Neuronal stem cell (in vitro differentiated cells): ENCODE measurements around the gene TAMALIN.

Experiments used
- DNase-seq: peaks from one replicate; pipeline ENCODE4 v3.0.0-alpha.2; 2013; ENCODE audit warnings: low spot score
- H2AFZ ChIP-seq: one replicate; pipeline ENCODE4 v1.6.1; 2013; ENCODE audit warnings: mild to moderate bottlenecking, low read length, inconsistent platforms
- H2AK5ac ChIP-seq: 2 replicates; pipeline ENCODE4 v1.6.1; 2013; ENCODE audit warnings: low read depth, mild to moderate bottlenecking, inconsistent platforms, low read length, moderate library complexity, mixed read lengths
- H2BK120ac ChIP-seq: 2 replicates; pipeline ENCODE4 v1.6.1; 2013; ENCODE audit warnings: low read depth, mild to moderate bottlenecking, inconsistent platforms, low read length, moderate library complexity, mixed read lengths
- H2BK12ac ChIP-seq: one replicate; pipeline ENCODE4 v1.6.1; 2013; ENCODE audit warnings: low read length, inconsistent platforms
- H2BK15ac ChIP-seq: 2 replicates; pipeline ENCODE4 v1.6.1; 2013; ENCODE audit warnings: mild to moderate bottlenecking, low read length, inconsistent platforms, mixed read lengths
- H2BK5ac ChIP-seq: one replicate; pipeline ENCODE4 v1.6.1; 2013; ENCODE audit warnings: inconsistent platforms, mild to moderate bottlenecking, low read length, moderate library complexity
- H3K14ac ChIP-seq: one replicate; pipeline ENCODE4 v1.6.1; 2013; ENCODE audit warnings: low read length, inconsistent platforms
- H3K18ac ChIP-seq: 2 replicates; pipeline ENCODE4 v1.6.1; 2013; ENCODE audit warnings: low read length, inconsistent platforms
- H3K23ac ChIP-seq: 2 replicates; pipeline ENCODE4 v1.6.1; 2013; ENCODE audit warnings: low read depth, mild to moderate bottlenecking, mixed read lengths, low read length, inconsistent platforms; ENCODE audit not compliant: poor library complexity
- H3K27ac ChIP-seq: replicated peaks from 3 replicates; pipeline ENCODE4 v1.5.1; 2013; ENCODE audit warnings: low read length, inconsistent platforms
- H3K27me3 ChIP-seq, 3 experiments: 2 replicates each; pipeline ENCODE4 v1.6.1; 2013; ENCODE audit warnings: low read length in 3 of 3, mild to moderate bottlenecking in 2 of 3, inconsistent platforms in 1 of 3, low read depth in 1 of 3, mixed read lengths in 1 of 3, moderate library complexity in 1 of 3; ENCODE audit not compliant: control insufficient read depth in 3 of 3, insufficient read depth in 3 of 3
- H3K36me3 ChIP-seq, 2 donors: replicated peaks in 1 of 2; 2 replicates each; pipeline ENCODE4 v1.6.1; 2013; ENCODE audit warnings: low read length in 2 of 2; ENCODE audit not compliant: control insufficient read depth in 2 of 2, insufficient read depth in 2 of 2
- H3K4ac ChIP-seq: 2 replicates; pipeline ENCODE4 v1.6.1; 2013; ENCODE audit warnings: inconsistent platforms, mild to moderate bottlenecking, low read length, moderate library complexity
- H3K4me1 ChIP-seq, 2 donors: 1 replicate in 1 of 2; 2 replicates in 1 of 2; pipeline ENCODE4 v1.6.1; 2013; ENCODE audit warnings: low read length in 2 of 2, low read depth in 1 of 2; ENCODE audit not compliant: control insufficient read depth in 2 of 2, insufficient read depth in 1 of 2
- H3K4me2 ChIP-seq: one replicate; pipeline ENCODE4 v1.6.1; 2013; ENCODE audit warnings: mild to moderate bottlenecking, low read length, inconsistent platforms; ENCODE audit not compliant: insufficient read depth, poor library complexity, severe bottlenecking
- H3K4me3 ChIP-seq, 2 donors: 2 replicates each; pipeline ENCODE4 v1.5.1; 2013; ENCODE audit warnings: low read length in 2 of 2, mild to moderate bottlenecking in 2 of 2, inconsistent platforms in 1 of 2, moderate library complexity in 1 of 2
- H3K79me1 ChIP-seq: one replicate; pipeline ENCODE4 v1.6.1; 2013; ENCODE audit warnings: low read depth, mild to moderate bottlenecking, inconsistent platforms, low read length, moderate library complexity
- H3K9ac ChIP-seq: one replicate; pipeline ENCODE4 v1.6.1; 2013; ENCODE audit warnings: mild to moderate bottlenecking, low read depth, low read length, inconsistent platforms; ENCODE audit not compliant: poor library complexity
- H3K9me3 ChIP-seq, 2 donors: replicated peaks in 1 of 2; 2 replicates each; pipeline versions ENCODE3 to v1.6.1; 2013; ENCODE audit warnings: low read length in 2 of 2, mild to moderate bottlenecking in 2 of 2, inconsistent platforms in 1 of 2, low read depth in 1 of 2, mixed read lengths in 1 of 2, moderate library complexity in 1 of 2; ENCODE audit not compliant: control insufficient read depth in 2 of 2, insufficient read depth in 1 of 2
- H4K8ac ChIP-seq: one replicate; pipeline ENCODE4 v1.6.1; 2013; ENCODE audit warnings: low read depth, mild to moderate bottlenecking, inconsistent platforms, low read length, moderate library complexity
- H4K91ac ChIP-seq: one replicate; pipeline ENCODE4 v1.6.1; 2013; ENCODE audit warnings: low read length, low read depth, mild to moderate bottlenecking, inconsistent platforms; ENCODE audit not compliant: poor library complexity
- WGBS, 2 donors: extraction: QIAGEN DNeasy Blood & Tissue Kit; methylation state at CpG; one replicate each; pipeline ENCODE4 v1.1.7; 2013; ENCODE audit warnings: missing lambda C conversion rate in 2 of 2, mixed read lengths in 1 of 2; ENCODE audit not compliant: insufficient read length in 2 of 2, insufficient replicate concordance in 1 of 2; ENCODE audit errors: extremely low coverage in 2 of 2; 5-methylcytosine and 5-hydroxymethylcytosine counted together

The TAMALIN gene

DNA sequence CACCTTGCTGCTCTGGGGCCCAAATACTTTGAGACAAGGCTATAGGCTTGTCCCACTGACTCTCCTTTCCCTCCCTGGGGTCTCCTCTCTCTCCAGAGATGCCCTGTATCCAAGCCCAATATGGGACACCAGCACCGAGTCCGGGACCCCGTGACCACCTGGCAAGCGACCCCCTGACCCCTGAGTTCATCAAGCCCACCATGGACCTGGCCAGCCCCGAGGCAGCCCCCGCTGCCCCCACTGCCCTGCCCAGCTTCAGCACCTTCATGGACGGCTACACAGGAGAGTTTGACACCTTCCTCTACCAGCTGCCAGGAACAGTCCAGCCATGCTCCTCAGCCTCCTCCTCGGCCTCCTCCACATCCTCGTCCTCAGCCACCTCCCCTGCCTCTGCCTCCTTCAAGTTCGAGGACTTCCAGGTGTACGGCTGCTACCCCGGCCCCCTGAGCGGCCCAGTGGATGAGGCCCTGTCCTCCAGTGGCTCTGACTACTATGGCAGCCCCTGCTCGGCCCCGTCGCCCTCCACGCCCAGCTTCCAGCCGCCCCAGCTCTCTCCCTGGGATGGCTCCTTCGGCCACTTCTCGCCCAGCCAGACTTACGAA lies 47.6 kb downstream of the TAMALIN start:
- H2BK15ac ChIP-seq = no peak overlapping the region
- no peak for DNase-seq
- H3K4ac ChIP-seq = no peak overlapping the region
- no peak overlapping the region for H3K4me3 ChIP-seq
- no peak overlapping the region for H2AK5ac ChIP-seq
- H4K8ac ChIP-seq = no peak overlapping the region
- no peak overlapping the region for H4K91ac ChIP-seq
- no CpG with 5 or more reads among the region's 21 CpGs for WGBS, 2 donors
- H3K27me3 ChIP-seq = peaks cover 0 to 9% (median 0%) of the 10 kb centered on the region in 3 experiments
- no peak overlapping the region for H3K27ac ChIP-seq
- no peak overlapping the region for H2BK5ac ChIP-seq
- H3K18ac ChIP-seq = no peak overlapping the region
- no peak overlapping the region for H3K14ac ChIP-seq
- peaks cover 3% of the 10 kb centered on the region for H3K79me1 ChIP-seq
- H3K4me1 ChIP-seq = peaks cover 8 to 17% of the 10 kb centered on the region in 2 donors
- H3K23ac ChIP-seq = no peak overlapping the region
- H2BK120ac ChIP-seq = no peak overlapping the region
- no peak overlapping the region for H2AFZ ChIP-seq
- peaks cover 28 to 42% of the 10 kb centered on the region in 2 donors for H3K36me3 ChIP-seq
- no peak overlapping the region for H3K4me2 ChIP-seq
- no peak overlapping the region for H3K9ac ChIP-seq
- peaks cover 0 to 2% of the 10 kb centered on the region in 2 donors for H3K9me3 ChIP-seq
- peak overlapping the region; percentile 16 for H2BK12ac ChIP-seq

DNA sequence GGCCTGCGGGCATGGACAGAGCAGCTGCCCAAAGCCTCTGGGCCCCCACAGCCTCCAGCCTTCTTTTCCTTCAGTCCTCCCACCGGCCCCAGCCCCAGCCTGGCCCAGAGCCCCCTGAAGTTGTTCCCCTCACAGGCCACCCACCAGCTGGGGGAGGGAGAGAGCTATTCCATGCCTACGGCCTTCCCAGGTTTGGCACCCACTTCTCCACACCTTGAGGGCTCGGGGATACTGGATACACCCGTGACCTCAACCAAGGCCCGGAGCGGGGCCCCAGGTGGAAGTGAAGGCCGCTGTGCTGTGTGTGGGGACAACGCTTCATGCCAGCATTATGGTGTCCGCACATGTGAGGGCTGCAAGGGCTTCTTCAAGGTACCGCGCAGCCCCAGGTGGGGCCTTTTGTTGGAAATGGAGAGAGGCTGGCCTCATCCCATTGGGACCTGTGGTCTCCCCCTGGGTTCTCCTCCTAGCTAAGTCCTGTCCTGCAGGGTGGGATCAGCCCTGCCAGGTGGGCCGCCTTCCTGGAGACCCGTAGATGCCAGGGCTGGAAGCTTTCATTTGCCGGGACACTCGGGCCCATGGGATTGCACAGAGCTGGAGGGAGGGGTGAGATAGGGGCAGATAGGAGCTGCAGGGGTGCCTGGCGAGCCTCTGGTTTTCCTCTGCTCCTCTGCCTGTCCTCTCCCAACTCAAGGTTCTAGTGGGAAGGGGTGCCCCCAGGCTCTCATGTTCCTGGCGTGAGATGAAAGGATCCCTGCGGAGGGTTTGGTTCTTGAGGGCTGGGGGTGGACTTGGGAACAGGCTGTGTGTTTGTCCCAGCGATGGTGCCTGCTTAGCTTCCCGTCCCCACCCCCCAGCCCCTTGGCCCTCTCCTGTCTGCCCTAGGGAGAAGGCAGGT lies 48.3 kb downstream of the TAMALIN start:
- no peak overlapping the region for H4K8ac ChIP-seq
- WGBS, 2 donors = no CpG with 5 or more reads among the region's 21 CpGs

DNA sequence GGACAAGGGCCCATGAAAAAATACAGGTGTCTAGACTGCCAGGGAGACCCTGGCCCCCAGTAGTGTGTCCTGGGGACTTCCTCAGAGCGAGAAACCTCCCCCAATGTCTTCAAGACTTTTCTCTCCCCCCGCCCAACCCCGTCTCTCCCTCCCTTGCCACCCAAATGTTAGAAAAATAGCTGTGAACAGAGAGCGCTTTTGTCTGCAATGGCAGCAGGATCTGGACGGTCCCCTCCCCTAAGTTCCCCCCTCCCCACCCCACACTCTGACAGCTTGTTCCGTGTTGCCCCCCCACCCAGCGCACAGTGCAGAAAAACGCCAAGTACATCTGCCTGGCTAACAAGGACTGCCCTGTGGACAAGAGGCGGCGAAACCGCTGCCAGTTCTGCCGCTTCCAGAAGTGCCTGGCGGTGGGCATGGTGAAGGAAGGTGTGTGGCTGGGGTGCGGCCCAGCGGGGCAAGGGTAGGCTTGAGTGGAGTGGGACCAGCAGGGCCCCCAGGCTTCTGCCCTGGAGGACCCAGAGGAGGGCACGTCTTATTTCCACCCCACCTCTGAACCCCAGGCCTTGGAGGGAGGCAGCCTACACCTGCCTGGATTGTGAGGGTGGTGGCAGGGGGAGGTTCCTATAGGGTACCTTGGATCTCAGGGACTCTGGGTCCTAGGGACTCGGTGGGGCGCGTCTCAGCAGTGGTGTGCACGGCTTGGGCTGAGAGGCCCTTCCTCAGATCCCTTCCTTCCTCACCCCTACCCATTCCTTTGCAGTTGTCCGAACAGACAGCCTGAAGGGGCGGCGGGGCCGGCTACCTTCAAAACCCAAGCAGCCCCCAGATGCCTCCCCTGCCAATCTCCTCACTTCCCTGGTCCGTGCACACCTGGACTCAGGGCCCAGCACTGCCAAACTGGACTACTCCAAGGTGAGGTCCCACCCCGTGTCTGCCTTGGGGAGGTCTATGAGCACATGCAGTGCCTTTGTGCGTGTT lies 49.3 kb downstream of the TAMALIN start:
- WGBS, 2 donors = no CpG with 5 or more reads among the region's 27 CpGs
- H2BK12ac ChIP-seq = no peak overlapping the region

More for the DNA sequence above, 48.3 kb downstream of the TAMALIN start:
- Histone ChIP-seq H2BK15ac (no peak overlapping the region), H3K9ac (no peak overlapping the region), H3K79me1 (peaks cover 3% of the 10 kb centered on the region), H2BK12ac (no peak overlapping the region), H2BK5ac (no peak overlapping the region), H3K14ac (no peak overlapping the region), H3K27ac (no peak overlapping the region), H3K18ac (no peak overlapping the region), H2BK120ac (no peak overlapping the region), H4K91ac (no peak overlapping the region), H2AK5ac (no peak overlapping the region), H3K9me3 (peaks cover 0 to 2% of the 10 kb centered on the region in 2 donors), H3K4me1 (peaks cover 8 to 15% of the 10 kb centered on the region in 2 donors), H3K4me2 (no peak overlapping the region), H3K23ac (no peak overlapping the region), H3K36me3 (peaks cover 33 to 46% of the 10 kb centered on the region in 2 donors), H3K4me3 (no peak overlapping the region), H3K27me3 (peaks cover 0 to 2% (median 0%) of the 10 kb centered on the region in 3 experiments), H2AFZ (no peak overlapping the region), H3K4ac (no peak overlapping the region)
- no peak for DNase-seq

More for the DNA sequence above, 49.3 kb downstream of the TAMALIN start:
- Histone ChIP-seq H3K9me3 (peaks cover 0 to 2% of the 10 kb centered on the region in 2 donors), H2BK120ac (no peak overlapping the region), H3K4ac (no peak overlapping the region), H2AFZ (no peak overlapping the region), H3K4me1 (peaks cover 8 to 9% of the 10 kb centered on the region in 2 donors), H2BK5ac (no peak overlapping the region), H2BK15ac (no peak overlapping the region), H3K9ac (no peak overlapping the region), H4K91ac (no peak overlapping the region), H2AK5ac (no peak overlapping the region), H3K79me1 (peaks cover 3% of the 10 kb centered on the region), H3K18ac (no peak overlapping the region), H3K4me2 (no peak overlapping the region), H3K27ac (no peak overlapping the region), H3K23ac (no peak overlapping the region), H3K14ac (no peak overlapping the region), H4K8ac (no peak overlapping the region), H3K27me3 (no peaks in the 10 kb centered on the region), H3K36me3 (peaks cover 33 to 46% of the 10 kb centered on the region in 2 donors), H3K4me3 (no peak overlapping the region)
- DNase-seq = no peak
